ENCODE data around the gene SMPDL3A. TPM values are rescaled to one million over a fixed set of nuclear protein-coding genes. Genes with fewer than 3 reads are reported as not detected.

The SMPDL3A gene
- total RNA-seq, 1 experiment from 2014 or later: 2.4 TPM

DNA sequence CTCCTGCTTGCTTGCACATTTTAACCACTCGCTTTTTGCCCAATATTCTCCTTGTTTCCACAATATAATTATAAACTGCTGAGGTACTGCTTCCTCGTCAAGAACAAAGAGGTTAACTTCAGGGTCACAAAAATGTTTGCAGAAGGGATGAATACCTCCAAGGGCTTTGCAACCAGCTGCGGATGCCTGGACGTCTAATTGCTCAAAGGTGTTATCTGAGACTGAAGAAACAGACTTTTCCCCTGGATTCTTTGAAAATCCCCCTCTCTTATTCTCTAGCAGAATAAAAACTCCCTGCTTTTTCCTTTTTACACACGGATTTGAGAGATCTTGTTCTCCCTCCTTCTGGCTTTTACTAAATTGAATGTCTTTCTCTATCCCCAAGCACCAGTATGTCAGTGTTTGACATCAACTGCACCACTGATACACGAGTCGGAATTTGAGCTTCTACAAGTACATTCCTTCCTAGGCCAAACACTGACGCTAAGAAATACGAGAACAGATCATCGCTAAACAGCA, 336 bp upstream of the SMPDL3A start:
- peak overlapping the region; percentile 64 for H3K27ac ChIP-seq
- peak overlapping the region; percentile 81 for H3K4me2 ChIP-seq
- no peaks in the 10 kb centered on the region for H3K36me3 ChIP-seq (ENCODE audit: low read depth)
- H2AFZ ChIP-seq: peak overlapping the region; percentile 90
- H4K20me1 ChIP-seq (ENCODE audit: insufficient read depth): no peaks in the 10 kb centered on the region
- H3K4me3 ChIP-seq: peak overlapping the region; percentile 80
- DNase-seq: no peak
- no peaks in the 10 kb centered on the region for H3K27me3 ChIP-seq (ENCODE audit: insufficient read depth, low read depth)
- H3K9me2 ChIP-seq (ENCODE audit: insufficient read depth): no peaks in the 10 kb centered on the region
- TF ChIP-seq, protein P1, sequence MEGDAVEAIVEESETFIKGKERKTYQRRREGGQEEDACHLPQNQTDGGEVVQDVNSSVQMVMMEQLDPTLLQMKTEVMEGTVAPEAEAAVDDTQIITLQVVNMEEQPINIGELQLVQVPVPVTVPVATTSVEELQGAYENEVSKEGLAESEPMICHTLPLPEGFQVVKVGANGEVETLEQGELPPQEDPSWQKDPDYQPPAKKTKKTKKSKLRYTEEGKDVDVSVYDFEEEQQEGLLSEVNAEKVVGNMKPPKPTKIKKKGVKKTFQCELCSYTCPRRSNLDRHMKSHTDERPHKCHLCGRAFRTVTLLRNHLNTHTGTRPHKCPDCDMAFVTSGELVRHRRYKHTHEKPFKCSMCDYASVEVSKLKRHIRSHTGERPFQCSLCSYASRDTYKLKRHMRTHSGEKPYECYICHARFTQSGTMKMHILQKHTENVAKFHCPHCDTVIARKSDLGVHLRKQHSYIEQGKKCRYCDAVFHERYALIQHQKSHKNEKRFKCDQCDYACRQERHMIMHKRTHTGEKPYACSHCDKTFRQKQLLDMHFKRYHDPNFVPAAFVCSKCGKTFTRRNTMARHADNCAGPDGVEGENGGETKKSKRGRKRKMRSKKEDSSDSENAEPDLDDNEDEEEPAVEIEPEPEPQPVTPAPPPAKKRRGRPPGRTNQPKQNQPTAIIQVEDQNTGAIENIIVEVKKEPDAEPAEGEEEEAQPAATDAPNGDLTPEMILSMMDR (conservative IDR thresholded peaks at IDR 0.05): no peak
- TF ChIP-seq EZH2 (IDR thresholded peaks at IDR 0.05; ENCODE audit: low read depth): no peak
- POLR2A ChIA-PET (ENCODE audit: unreplicated experiment): no interaction called here
- CTCF ChIA-PET: interaction anchor here (0.7 to 1.5 kb wide), 3 partner anchors 49 to 81 kb away, joined by 3 read pairs; no protein-coding TSS in a partner anchor
- H3K79me2 ChIP-seq (ENCODE audit: low read depth): no peaks in the 10 kb centered on the region
- TSS peak; percentile 49 for BruUV-seq (replicated peaks)
- H3K4me1 ChIP-seq (replicated peaks; ENCODE audit: insufficient read depth): peaks cover 22% of the 10 kb centered on the region
- H3F3A ChIP-seq (ENCODE audit: insufficient read depth, low read depth): peaks cover 14% of the 10 kb centered on the region
- intact Hi-C loops (cut with micrococcal nuclease; ENCODE audit: unreplicated experiment): no loop called here
- H3K9me3 ChIP-seq (ENCODE audit: insufficient read depth, low read depth): no peaks in the 10 kb centered on the region

DNA sequence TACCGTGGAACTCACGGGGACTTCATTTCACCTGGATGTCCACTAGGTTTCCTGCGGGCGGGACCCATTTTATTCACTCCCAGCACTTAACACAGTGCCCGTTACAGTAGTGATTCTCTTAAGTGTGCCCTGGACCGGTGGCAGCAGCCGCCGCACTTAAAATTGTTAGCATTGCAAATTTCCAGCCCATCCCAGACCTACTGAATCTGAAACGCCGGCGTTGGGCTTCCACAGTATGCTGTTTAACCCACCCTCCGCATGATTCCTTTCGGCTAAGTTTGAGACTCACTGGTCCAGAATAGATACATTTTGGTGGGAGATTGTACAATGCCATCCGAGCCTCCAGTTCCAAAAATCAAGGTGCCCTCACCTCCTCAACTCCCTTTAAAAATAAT, 967 bp downstream of the SMPDL3A start:
- Histone ChIP-seq H3K79me2 (ENCODE audit: low read depth) (no peaks in the 10 kb centered on the region), H3K4me2 (peak overlapping the region; percentile 81), H3K4me1 (replicated peaks; ENCODE audit: insufficient read depth) (peaks cover 22% of the 10 kb centered on the region), H3K4me3 (peak overlapping the region; percentile 80), H3K36me3 (ENCODE audit: low read depth) (no peaks in the 10 kb centered on the region), H3K27me3 (ENCODE audit: insufficient read depth, low read depth) (no peaks in the 10 kb centered on the region), H4K20me1 (ENCODE audit: insufficient read depth) (no peaks in the 10 kb centered on the region), H3F3A (ENCODE audit: insufficient read depth, low read depth) (peaks cover 14% of the 10 kb centered on the region), H2AFZ (peak overlapping the region; percentile 90), H3K27ac (peak overlapping the region; percentile 64), H3K9me3 (ENCODE audit: insufficient read depth, low read depth) (no peaks in the 10 kb centered on the region), H3K9me2 (ENCODE audit: insufficient read depth) (no peaks in the 10 kb centered on the region)
- ChIA-PET CTCF (interaction anchor here (1.5 kb wide), 1 partner anchor 48 kb away, joined by 3 read pairs; no protein-coding TSS in a partner anchor), POLR2A (ENCODE audit: unreplicated experiment) (interaction anchor here (0.6 to 1.0 kb wide), 2 partner anchors 56 to 319 kb away, joined by 3 to 4 read pairs; partner anchors contain the start of gene SERINC1)
- BruUV-seq (replicated peaks): no TSS peak
- TF ChIP-seq, protein P1 (conservative IDR thresholded peaks at IDR 0.05): no peak
- TF ChIP-seq EZH2 (IDR thresholded peaks at IDR 0.05; ENCODE audit: low read depth): no peak
- intact Hi-C loops (cut with micrococcal nuclease; ENCODE audit: unreplicated experiment): loop anchor here (5.0 kb wide), 1 partner anchor 47 kb away; no protein-coding TSS in a partner anchor
- DNase-seq: no peak

DNA sequence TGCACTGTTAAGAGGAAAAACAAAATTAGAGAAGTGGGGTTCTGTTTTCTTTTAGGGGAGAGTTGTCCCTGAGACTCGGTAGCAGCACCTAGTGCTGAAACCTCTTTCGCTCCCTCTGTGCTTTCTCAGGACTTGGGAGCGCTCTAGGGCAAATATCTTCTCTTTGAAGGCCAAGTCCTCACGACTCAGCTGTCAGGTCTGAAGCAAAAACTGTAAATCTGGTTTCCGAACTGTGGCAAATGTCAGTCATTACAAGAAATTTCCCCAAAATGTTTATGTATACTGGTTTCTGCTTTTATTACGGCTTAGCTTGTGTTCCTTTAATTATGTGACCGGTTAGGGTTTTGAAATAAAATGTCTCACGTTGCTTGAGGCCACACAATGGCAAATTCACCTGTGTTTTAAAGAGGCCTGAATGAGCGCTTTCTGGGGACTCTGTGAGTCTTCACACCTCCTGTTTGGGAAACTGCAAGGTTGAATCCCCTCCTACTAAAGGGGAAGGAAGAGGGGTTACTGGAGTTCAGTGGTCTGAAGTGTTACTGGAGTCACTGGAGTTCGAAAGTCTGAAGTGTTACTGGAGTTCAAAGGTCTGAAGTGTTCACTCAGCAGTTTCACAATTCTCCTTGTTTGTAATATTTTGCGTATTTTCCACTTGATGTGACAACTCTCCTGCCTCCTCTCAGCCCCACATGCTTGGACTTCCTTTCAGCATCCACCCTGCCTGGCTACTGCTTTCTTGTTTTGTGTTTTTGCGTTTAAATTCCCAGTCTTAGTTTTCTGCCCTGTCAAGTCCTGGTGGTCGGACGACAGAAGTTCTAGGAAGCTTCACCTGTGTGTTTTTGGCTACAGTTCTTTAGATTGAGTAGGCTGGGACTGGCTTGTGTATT, 1.6 kb downstream of the SMPDL3A start:
- H3K4me1 ChIP-seq (replicated peaks; ENCODE audit: insufficient read depth): peaks cover 22% of the 10 kb centered on the region
- peak in 1 of 2 experiments; percentile 6 for DNase-seq
- TF ChIP-seq, protein P1 (conservative IDR thresholded peaks at IDR 0.05): no peak
- TF ChIP-seq EZH2 (IDR thresholded peaks at IDR 0.05; ENCODE audit: low read depth): no peak
- BruUV-seq (replicated peaks): no TSS peak
- intact Hi-C loops (cut with micrococcal nuclease; ENCODE audit: unreplicated experiment): loop anchor here (5.0 kb wide), 1 partner anchor 47 kb away; no protein-coding TSS in a partner anchor
- H3K4me3 ChIP-seq: peak overlapping the region; percentile 80
- peak overlapping the region; percentile 90 for H2AFZ ChIP-seq
- no peaks in the 10 kb centered on the region for H3K79me2 ChIP-seq (ENCODE audit: low read depth)
- H3K27ac ChIP-seq: peak overlapping the region; percentile 64
- H3K36me3 ChIP-seq (ENCODE audit: low read depth): no peaks in the 10 kb centered on the region
- H3K27me3 ChIP-seq (ENCODE audit: insufficient read depth, low read depth): no peaks in the 10 kb centered on the region
- CTCF ChIA-PET: no interaction called here
- no peaks in the 10 kb centered on the region for H4K20me1 ChIP-seq (ENCODE audit: insufficient read depth)
- no peaks in the 10 kb centered on the region for H3K9me3 ChIP-seq (ENCODE audit: insufficient read depth, low read depth)
- peak overlapping the region; percentile 81 for H3K4me2 ChIP-seq
- H3K9me2 ChIP-seq (ENCODE audit: insufficient read depth): no peaks in the 10 kb centered on the region
- POLR2A ChIA-PET (ENCODE audit: unreplicated experiment): no interaction called here
- peaks cover 14% of the 10 kb centered on the region for H3F3A ChIP-seq (ENCODE audit: insufficient read depth, low read depth)

All from PC-9 (cell line).